Duodenal mucosa (tissue), 2 donors: ENCODE results near the gene GABRB1.

Experiments
- H3K27ac ChIP-seq: one replicate; pipeline ENCODE4 v1.7.0; 2013; ENCODE audit warnings: low read depth, low read length
- H3K27me3 ChIP-seq, 2 donors: one replicate each; pipeline ENCODE4 v1.7.0; 2013; ENCODE audit warnings: low read length in 2 of 2, control low read depth in 1 of 2; ENCODE audit not compliant: insufficient read depth in 2 of 2, control insufficient read depth in 1 of 2
- H3K36me3 ChIP-seq, 2 donors: one replicate each; pipeline ENCODE4 v1.7.0; 2013; ENCODE audit warnings: low read length in 2 of 2, control low read depth in 1 of 2; ENCODE audit not compliant: insufficient read depth in 2 of 2, control insufficient read depth in 1 of 2
- H3K4me1 ChIP-seq, 2 donors: one replicate each; pipeline ENCODE4 v1.7.0; 2013; ENCODE audit warnings: low read length in 2 of 2, control low read depth in 1 of 2; ENCODE audit not compliant: insufficient read depth in 2 of 2, control insufficient read depth in 1 of 2
- H3K4me3 ChIP-seq, 2 donors: one replicate each; pipeline ENCODE4 v1.7.0; 2013; ENCODE audit warnings: low read length in 2 of 2, low read depth in 1 of 2
- H3K9ac ChIP-seq, 2 donors: one replicate each; pipeline ENCODE4 v1.7.0; 2013; ENCODE audit warnings: low read length in 2 of 2, low read depth in 1 of 2
- H3K9me3 ChIP-seq, 2 donors: one replicate each; pipeline ENCODE4 v1.7.0; 2013; ENCODE audit warnings: low read length in 2 of 2, control low read depth in 1 of 2; ENCODE audit not compliant: control insufficient read depth in 1 of 2

Gene GABRB1

DNA sequence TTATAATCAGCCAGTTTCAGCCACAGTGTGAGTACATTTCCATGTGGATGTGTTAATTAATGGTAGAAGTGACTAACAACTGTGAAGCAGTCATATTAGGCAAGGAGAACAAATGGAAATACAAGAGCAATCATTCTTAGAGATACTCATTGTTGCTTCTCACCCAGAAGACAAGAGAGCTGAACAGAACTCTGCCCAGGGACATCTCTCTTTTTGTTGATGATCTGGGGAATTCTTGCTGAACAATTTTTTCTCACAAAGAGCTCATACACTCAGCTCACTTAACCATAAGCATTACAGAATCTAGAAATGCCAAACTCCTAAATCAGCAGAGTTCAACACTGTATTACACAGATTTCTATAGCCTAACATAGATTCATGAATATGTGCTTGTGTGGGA is 282.0 kb downstream of the GABRB1 start:
- Histone ChIP-seq H3K27ac (no peak overlapping the region), H3K36me3 (no peaks in the 10 kb centered on the region), H3K27me3 (no peaks in the 10 kb centered on the region), H3K4me3 (no peak overlapping the region), H3K9ac (no peak overlapping the region), H3K4me1 (no peaks in the 10 kb centered on the region), H3K9me3 (no peaks in the 10 kb centered on the region)

DNA sequence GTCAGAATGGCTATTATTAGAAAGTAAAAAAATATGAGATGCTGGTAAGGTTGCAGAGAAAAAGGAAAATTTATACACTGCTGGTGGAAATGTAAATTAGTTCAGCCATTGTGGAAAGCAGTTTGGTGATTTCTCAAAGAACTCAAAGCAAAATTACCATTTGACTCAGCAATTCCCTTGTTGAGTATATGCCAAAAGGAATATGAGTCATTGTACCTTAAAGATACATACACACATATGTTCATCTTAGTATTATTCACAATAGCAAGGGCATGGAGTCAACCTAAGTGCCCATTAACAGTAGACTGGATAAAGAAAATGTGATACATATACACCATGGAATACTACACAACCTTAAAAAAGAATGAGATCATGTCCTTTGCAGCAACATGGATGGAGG is 284.0 kb downstream of the GABRB1 start:
- Histone ChIP-seq H3K4me1 (no peaks in the 10 kb centered on the region), H3K4me3 (no peak overlapping the region), H3K27ac (no peak overlapping the region)

GRCh38 chr4:47326025-47326424 is 294.7 kb downstream of the GABRB1 start:
- Histone ChIP-seq H3K9ac (no peak overlapping the region), H3K4me3 (no peak overlapping the region), H3K4me1 (no peaks in the 10 kb centered on the region), H3K27me3 (no peaks in the 10 kb centered on the region), H3K36me3 (no peaks in the 10 kb centered on the region), H3K27ac (no peak overlapping the region), H3K9me3 (no peaks in the 10 kb centered on the region)

More for the DNA sequence above, 284.0 kb downstream of the GABRB1 start:
- H3K36me3 ChIP-seq, result no peaks in the 10 kb centered on the region
- H3K9me3 ChIP-seq, result no peaks in the 10 kb centered on the region
- H3K27me3 ChIP-seq, result no peaks in the 10 kb centered on the region
- H3K9ac ChIP-seq, result no peak overlapping the region

- no peaks in the 10 kb centered on the region for H3K4me1 ChIP-seq
- no peak overlapping the region for H3K27ac ChIP-seq
- no peaks in the 10 kb centered on the region for H3K9me3 ChIP-seq
- H3K9ac ChIP-seq, result no peak overlapping the region
- H3K27me3 ChIP-seq, result no peaks in the 10 kb centered on the region
- H3K4me3 ChIP-seq, result no peak overlapping the region
- H3K36me3 ChIP-seq, result no peaks in the 10 kb centered on the region
These were observed 299.5 kb downstream of the GABRB1 start for GRCh38 chr4:47330866-47331265.

- H3K4me3 ChIP-seq, result no peak overlapping the region
- H3K9ac ChIP-seq, result no peak overlapping the region
- no peaks in the 10 kb centered on the region for H3K9me3 ChIP-seq
- no peaks in the 10 kb centered on the region for H3K4me1 ChIP-seq
- H3K36me3 ChIP-seq, result no peaks in the 10 kb centered on the region
- H3K27ac ChIP-seq, result no peak overlapping the region
- H3K27me3 ChIP-seq, result no peaks in the 10 kb centered on the region
These were observed 303.3 kb downstream of the GABRB1 start for GRCh38 chr4:47334652-47335051.

DNA sequence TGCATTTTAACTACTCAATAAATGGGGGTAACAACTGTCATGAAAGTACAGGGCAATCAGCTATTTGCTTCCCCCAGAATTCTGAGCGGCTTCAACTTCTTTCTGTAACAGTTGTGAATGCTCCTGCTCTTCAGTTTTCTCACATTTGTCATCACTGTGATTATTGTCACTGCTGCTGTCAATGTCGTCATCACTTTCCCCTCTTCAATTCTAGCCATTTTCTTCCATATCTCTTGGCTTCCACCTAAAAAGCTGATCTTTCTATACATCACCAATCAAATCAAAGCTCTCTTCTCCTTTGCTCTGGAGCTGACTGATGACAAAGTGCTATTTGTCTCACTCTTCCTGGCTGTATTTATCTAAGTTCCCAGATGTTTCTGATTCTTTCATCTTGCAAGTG is 306.5 kb downstream of the GABRB1 start:
- Histone ChIP-seq H3K9ac (no peak overlapping the region), H3K4me1 (no peaks in the 10 kb centered on the region), H3K9me3 (no peaks in the 10 kb centered on the region), H3K36me3 (no peaks in the 10 kb centered on the region), H3K27me3 (no peaks in the 10 kb centered on the region), H3K27ac (no peak overlapping the region), H3K4me3 (no peak overlapping the region)

GRCh38 chr4:47340914-47341313 is 309.5 kb downstream of the GABRB1 start:
- no peak overlapping the region for H3K9ac ChIP-seq
- no peaks in the 10 kb centered on the region for H3K4me1 ChIP-seq
- no peaks in the 10 kb centered on the region for H3K36me3 ChIP-seq
- no peaks in the 10 kb centered on the region for H3K9me3 ChIP-seq
- no peaks in the 10 kb centered on the region for H3K27me3 ChIP-seq
- H3K27ac ChIP-seq, result no peak overlapping the region
- no peak overlapping the region for H3K4me3 ChIP-seq

- Histone ChIP-seq H3K4me1 (no peaks in the 10 kb centered on the region), H3K9me3 (no peaks in the 10 kb centered on the region), H3K27me3 (no peaks in the 10 kb centered on the region), H3K4me3 (no peak overlapping the region), H3K27ac (no peak overlapping the region), H3K36me3 (no peaks in the 10 kb centered on the region), H3K9ac (no peak overlapping the region)
These were observed 311.4 kb downstream of the GABRB1 start for GRCh38 chr4:47342796-47343195.

DNA sequence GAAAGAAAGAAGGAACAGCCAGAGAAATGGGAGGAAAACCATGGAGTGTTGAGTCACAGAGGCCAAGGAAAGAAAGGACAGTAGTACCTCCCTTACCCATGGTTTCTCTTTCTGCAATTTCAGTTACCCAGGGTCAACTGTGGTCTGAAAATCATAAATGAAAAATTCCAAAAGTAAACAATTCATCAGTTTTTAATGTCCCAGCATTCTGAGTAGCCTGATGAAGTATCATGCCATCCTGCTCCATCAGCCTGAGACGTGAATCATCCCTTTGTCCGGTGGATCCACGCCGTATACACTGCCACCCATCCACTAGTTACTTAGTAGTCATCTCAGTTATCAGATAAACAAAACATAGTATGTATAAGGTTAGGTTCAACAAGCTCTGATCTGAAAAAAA is 318.0 kb downstream of the GABRB1 start:
- no peak overlapping the region for H3K4me3 ChIP-seq
- no peak overlapping the region for H3K9ac ChIP-seq
- H3K36me3 ChIP-seq, result no peaks in the 10 kb centered on the region
- H3K4me1 ChIP-seq, result no peaks in the 10 kb centered on the region
- H3K27ac ChIP-seq, result no peak overlapping the region
- H3K27me3 ChIP-seq, result no peaks in the 10 kb centered on the region
- no peaks in the 10 kb centered on the region for H3K9me3 ChIP-seq

DNA sequence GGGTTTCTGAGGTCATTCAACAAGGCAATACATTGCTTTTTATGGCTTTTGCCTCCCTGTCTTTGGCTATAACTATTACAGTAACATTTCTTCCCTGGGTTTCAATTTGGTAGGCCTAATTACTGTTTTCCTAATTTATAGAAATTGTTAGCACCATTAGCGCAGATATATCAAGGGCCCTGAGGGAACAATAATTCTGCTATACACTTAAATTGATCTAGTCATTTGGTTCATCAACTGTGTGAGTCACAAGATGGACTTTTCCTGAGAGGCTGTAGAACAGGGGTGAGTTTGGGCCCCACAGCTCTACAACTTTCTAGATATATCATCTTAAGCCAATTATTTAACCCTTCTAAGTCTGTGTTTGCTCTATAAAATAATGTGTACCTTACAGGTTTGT is 324.2 kb downstream of the GABRB1 start:
- H3K4me1 ChIP-seq, result no peaks in the 10 kb centered on the region
- no peaks in the 10 kb centered on the region for H3K9me3 ChIP-seq
- no peak overlapping the region for H3K4me3 ChIP-seq

GRCh38 chr4:47359891-47360290 is 328.5 kb downstream of the GABRB1 start:
- no peak overlapping the region for H3K9ac ChIP-seq
- no peak overlapping the region for H3K4me3 ChIP-seq
- H3K27ac ChIP-seq, result no peak overlapping the region
- no peaks in the 10 kb centered on the region for H3K9me3 ChIP-seq
- no peaks in the 10 kb centered on the region for H3K4me1 ChIP-seq
- H3K27me3 ChIP-seq, result no peaks in the 10 kb centered on the region
- H3K36me3 ChIP-seq, result no peaks in the 10 kb centered on the region

More for the DNA sequence above, 324.2 kb downstream of the GABRB1 start:
- Histone ChIP-seq H3K36me3 (no peaks in the 10 kb centered on the region), H3K27ac (no peak overlapping the region), H3K9ac (no peak overlapping the region), H3K27me3 (no peaks in the 10 kb centered on the region)
